HG02981 (cell line): ENCODE measurements around the gene NOTCH1.

Source experiments
- ATAC-seq: cut with Tn5 transposase; IDR thresholded peaks from one replicate; pipeline ENCODE4 v1.9.1; 2021; ENCODE audit warnings: mild to moderate bottlenecking, moderate library complexity; ENCODE audit not compliant: unreplicated experiment

Gene NOTCH1

DNA sequence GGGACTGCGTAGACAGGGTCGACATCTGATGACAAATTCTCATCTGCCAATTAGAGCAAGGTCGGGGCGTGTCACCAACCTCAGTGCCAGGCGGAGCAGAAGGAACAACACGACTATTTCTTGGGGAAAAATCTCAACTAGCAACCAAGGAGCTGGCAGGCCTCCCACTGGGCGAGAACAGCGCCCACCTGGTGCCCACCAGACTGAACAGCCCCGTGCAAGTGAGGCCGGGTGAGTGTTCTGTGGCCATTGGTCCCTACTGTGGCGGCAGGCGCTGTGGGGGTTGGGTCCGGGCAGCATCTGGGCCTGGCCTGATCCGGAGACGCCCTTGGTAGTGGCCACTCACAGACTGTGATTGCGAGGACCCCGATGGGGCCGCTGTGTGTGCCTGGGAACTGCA is 11.5 kb downstream of the NOTCH1 start:
- no peak for ATAC-seq

GRCh38 chr9:136533775-136534157 is 12.1 kb downstream of the NOTCH1 start:
- no peak for ATAC-seq

DNA sequence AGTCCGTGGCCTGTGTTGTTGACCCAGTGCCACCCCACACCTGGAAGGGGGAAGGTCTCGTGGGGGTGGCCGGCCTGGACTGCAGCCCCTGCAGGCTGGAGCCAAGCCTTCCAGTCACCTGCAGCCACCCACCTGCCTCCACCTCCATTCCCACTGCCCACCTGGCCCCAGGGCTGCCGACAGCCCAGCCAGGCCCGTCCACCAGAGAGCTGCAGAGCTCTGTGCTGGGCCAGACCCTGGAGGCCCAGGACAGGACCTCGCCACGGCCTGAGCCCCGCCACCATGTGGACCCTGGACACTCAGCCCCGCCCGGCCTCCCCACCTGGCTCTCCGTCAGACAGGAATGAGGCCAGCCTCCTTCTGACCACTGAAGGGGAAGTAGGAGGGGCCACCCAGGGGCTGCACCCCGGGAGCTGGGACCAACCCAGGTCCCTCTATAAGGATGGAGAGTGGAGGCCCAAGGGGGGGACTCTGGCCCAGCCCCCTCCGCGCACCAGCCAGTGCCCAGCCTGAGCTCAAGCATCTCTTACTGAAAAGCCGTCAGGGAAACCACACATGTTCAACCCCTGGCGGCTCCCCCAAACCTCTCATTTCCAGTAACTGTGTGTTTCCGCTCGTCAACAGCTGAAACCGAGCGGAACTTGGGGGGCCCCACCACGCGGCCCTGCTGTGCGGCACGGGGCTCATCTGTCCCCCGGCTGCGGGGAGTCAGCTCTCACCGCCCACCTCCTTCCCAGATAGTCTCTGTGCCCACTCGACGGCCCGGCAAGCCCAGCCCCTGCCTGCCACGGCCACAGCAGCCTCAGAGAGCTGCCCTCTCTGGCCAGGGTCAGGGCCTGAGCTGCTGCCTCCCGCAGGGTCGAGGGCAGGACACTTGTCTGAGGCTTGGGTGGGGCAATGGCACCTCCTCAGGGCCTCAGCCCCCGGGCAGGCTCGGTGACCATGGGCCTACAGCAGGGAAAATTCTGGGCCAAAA is 12.8 kb downstream of the NOTCH1 start:
- no peak for ATAC-seq

- ATAC-seq, result no peak
Measured at GRCh38 chr9:136531904-136532798, 13.7 kb downstream of the NOTCH1 start.

DNA sequence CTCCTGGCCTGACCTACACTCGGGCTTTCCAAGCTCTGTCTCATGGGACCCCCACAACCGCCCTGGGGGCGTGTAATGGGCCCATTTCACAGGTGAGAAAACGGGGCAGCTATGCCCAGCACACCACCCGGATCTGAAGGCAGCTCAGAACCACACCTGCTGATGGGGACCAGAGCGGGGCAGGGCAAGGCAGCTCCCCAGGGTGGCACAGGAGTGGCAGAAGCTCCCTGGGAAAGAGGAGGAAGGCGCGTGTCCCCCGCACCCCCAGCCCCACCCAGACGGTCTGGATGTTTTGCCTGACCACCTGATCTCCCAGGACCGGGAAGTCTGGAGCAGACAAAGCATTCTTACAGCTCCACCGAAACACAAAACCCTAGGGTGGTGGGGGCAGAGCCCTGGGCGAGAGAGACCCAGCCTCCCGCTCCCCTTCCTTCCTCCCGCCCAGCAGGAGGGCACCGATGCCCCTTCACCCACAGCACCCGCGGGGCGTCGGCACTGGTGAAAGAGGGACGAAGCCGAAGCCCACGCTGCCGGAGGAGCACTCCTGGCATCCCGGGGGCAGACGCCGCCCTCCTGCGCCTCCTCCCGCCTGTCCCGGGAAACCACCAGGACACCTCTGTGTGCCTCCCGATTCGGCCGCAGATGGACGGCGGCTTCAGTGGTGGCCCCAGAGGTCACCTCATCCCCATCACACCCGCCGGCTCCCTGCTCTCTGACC is 14.5 kb downstream of the NOTCH1 start:
- ATAC-seq, result no peak

- ATAC-seq, result no peak
Measured at GRCh38 chr9:136530461-136531089, 15.3 kb downstream of the NOTCH1 start.

DNA sequence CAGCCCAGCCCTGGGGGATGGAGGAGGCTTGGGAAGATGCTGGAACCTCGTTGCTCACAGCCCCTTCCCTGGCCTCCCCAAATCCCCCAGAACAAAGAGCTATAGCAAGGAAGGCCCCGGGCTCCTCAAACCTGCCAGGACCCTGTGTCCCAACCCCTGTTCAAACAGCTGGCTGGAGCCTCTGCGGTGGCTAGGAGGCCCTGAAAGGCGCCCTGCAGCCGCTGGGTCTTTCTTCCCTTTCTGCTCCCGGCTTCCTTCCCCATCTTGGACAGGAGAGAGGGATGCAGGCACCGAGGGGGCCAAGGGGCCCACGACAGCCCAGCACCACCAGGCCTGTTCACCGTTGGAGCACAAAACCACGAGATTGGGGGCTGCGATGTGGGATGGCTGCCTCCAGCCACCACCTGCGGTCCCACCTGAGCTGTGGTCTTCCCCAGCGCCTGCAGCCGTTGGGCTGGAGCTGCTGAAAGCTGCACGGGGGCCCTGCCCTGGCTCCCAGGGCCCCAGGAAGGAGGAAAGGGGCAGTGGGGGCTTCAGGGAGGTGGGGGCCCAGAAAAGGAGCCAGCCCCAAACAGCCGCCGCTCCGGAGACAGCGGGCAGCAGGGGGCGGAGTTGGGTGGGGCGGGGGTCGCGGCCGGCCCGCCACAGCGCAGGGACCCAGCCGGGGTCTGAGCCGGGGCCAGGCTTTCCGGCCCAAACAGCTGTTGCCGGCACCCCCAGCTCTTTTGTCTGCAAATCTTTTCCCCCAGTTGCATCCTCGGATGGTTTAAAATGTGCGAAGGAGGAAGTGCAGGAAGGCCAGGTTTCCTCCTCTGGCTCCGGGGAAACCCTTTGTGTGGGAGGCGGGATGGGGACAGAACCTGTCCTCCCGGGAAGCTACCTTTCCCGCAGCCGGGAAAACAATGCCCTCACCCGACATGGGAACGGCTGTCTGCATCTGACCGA is 16.1 kb downstream of the NOTCH1 start:
- no peak for ATAC-seq

DNA sequence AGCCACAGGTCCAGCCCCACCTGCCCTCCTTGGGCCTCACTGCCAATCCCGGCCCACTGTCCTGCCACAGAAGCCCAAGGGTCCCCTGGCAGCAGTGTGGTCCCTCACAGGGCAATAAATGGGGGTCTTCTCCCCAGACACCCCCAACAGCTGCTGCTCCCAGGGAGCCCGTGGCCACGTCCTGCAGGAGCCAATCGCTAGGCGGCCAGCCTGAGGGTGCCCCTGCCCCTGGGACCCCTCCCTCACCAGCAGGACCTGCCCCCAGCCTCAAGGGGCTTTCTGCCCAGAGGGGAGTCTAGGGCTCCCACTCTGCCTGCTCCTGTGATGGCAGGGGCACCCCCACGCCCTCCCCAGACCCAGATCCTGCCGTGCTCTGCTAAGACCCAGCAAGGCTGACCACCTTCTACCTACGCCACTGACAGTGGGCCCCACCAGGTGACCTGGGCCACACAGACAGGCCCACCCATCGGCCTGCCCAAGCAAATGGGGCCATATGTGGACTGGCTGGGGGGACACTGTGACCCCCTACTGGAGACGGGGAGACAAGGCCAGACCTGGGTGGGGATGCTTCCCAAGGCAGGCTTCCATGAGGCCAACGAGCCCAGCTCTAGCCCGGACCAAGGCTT is 17.0 kb downstream of the NOTCH1 start:
- ATAC-seq, result no peak

- ATAC-seq, result no peak
Measured at GRCh38 chr9:136527721-136528710, 17.8 kb downstream of the NOTCH1 start.

GRCh38 chr9:136527131-136527530 is 18.7 kb downstream of the NOTCH1 start:
- no peak for ATAC-seq

DNA sequence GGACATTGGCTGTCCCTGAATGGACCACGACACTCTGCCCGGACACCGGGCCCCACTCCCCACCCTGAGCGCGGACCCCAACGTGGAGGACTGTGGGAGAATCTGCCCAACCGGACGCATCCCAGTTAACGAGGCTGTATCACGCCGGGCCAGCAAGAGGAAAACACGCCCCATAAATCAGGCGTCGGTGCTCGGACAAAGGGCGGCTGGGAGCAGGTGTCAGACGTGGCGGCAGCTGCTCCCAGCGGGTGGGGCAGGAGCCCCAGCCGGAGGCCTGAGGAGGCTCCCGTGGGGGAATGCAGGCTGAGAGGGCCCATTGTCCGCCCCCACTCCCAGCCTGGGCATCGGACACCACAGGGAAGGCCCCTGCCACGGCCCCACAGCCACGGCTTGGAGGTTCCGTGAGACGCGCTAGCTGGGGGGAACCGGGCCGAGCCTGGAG is 19.2 kb downstream of the NOTCH1 start:
- ATAC-seq, result no peak

DNA sequence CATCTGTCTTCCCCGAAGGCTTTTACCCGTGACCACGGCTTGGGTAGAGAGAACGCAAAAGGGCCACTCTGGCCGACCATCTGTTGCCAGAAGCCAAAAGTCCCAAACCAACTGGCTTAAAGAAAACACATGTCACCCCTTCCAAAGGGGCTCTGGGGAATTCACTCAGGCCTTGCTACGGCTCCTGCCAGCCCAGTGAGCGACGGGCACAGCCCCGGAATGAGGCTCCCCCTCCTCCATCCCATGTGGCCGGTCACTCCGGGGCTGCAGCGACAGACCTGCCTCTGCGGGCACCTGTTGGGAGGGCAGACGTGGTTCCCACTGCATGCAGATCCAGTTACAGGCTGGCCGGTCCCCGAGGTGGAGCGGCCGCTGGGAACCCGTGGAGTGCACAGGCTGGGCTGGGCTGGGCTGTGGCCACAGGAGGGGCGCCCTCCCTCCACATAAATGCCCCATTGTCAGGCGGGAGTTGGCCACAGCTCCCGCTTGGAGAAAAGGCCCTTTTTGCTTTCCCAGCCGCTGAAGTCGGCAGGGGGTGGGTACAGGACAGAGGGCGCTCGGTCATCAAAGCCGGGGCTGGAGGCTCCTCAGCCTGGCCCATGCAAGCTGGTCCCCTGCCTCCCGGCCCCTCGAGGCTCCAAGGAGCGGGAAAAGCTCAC is 19.9 kb downstream of the NOTCH1 start:
- no peak for ATAC-seq

DNA sequence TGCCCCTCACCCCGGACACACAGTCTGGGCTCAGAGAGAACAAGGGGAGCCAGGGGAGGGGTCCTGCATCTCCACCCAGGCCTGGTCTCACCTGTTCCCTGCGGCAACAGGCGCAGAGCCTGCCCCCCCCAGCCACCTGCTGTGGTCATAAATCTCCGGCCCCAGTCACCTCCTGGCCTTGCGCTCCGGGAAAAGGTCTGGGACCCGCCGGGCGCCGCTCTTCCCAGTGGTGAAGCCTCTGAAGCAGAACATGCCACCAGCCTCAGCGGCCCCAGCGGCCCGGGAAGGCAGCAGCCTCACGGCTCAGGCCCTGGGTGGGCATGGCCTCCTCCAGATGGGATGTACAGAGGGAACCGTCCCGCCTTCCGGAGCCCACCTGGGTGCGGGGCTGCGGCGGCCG is 20.6 kb downstream of the NOTCH1 start:
- ATAC-seq, result no peak

DNA sequence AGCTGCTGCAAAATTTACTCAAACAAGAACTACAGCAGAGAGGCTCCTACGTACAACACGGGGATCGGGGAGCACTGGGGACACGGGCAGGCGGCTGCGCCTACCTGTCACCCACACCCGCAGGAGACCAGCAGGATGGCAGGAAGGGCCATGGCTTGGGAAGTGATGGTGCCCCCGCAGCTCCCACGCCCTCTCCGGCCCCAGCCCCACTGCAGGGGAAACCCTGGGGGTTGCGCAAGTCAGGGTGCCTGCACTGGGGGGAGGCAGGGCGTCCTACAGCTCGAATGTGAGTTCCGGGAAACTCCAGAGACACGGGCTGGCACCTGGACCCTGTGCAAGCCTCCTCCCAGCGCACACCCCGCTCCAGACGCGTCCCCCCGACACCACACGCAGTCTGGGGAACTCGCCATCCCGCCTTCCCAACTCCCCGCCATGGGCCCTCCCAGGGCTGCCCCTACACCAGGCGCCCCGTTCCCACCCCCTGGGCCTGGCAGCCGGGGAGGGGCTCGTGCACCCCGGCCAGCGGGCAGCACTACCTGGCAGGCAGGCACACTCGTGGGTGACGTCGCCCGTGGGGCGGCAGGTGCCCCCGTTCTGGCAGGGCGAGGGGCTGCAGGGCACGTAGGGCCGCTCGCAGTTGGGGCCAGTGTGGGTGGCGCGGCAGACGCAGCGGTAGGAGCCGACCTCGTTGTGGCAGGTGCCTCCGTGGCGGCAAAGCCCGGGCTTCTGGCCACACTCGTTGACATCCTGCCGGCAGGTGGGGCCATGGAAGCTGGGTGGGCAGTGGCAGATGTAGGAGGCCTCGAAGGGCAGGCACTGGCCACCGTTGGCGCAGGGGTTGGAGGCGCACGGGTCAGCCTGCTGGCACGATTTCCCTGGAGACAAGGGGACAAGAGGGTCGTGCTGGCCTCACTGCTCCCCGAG is 23.3 kb downstream of the NOTCH1 start:
- no peak for ATAC-seq

DNA sequence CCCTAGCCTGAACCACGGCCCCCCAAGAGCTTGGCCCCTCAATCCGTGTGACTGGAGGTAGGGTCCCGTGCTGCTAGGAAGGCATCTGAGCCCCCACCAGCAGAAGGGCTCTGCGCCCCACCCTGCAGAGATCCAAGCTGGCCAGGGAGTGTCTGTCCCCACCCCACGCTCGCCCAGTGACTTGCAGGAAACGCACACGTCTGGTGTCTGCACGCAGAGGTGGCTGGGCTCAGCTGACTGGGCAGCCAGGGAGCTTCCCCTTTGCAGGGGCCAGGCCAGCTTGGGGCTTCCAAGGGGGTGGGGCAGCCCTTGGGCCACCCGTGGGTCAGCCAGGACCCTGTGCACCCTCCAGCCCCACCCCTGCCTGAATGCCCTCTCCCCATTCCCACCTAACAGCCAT is 24.3 kb downstream of the NOTCH1 start:
- no peak for ATAC-seq

DNA sequence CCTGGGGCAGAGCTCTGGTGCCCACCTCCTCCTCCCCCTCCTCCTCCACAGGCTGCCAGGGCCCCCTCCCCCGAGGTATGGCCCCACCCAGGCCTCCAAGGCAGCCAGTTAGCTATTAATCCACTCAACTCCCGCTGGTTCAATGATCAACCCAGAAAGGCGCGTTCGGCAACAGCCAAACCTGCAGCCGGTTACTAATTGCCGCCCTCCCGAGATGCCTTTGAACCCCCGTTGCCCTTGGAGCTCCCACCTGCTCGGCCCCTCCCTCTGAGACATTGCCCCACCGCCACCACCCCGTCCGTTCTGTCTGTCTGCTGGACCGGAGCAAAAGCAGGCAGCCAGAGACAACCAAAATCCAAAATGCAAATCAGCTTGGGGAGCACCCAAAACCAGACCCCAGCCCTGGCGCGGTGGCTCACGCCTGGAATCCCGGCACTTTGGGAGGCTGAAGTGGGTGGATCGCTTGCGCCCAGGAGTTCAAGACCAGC is 25.8 kb downstream of the NOTCH1 start:
- ATAC-seq, result no peak
